AG04450 (cell line): ENCODE measurements around the gene EGLN3. TPM values are rescaled to one million over a fixed set of nuclear protein-coding genes. Genes with fewer than 3 reads are reported as not detected.

ENCODE experiments used
- CTCF ChIA-PET: fragments of 300-600, 350-600 bp; formaldehyde crosslinking; extraction: SDS; loops from one replicate; lab custom pipeline; 2022; ENCODE audit warnings: antibody characterized with exemption, inconsistent platforms; lab: Charles Lee
- POLR2A ChIA-PET: fragments of 350-600 bp; formaldehyde crosslinking; extraction: SDS; loops from one replicate; lab custom pipeline; 2021; ENCODE audit warnings: antibody characterized with exemption, inconsistent platforms; lab: Yijun Ruan, JAX
- DNase-seq: peaks from one replicate; pipeline ENCODE4 v3.0.0-alpha.2; 2011; ENCODE audit warnings: low read depth, low spot score
- H3K27ac ChIP-seq: one replicate; pipeline ENCODE4 v1.5.1; 2012; ENCODE audit warnings: low read depth, low read length, control low read depth
- H3K27me3 ChIP-seq: one replicate; pipeline ENCODE4 v1.6.0; 2012; ENCODE audit warnings: low read length; ENCODE audit not compliant: control insufficient read depth, insufficient read depth
- H3K4me3 ChIP-seq: 2 replicates; pipeline ENCODE4 v1.5.1; 2011; ENCODE audit warnings: mild to moderate bottlenecking, low read depth, low read length, control low read depth
- H3K9me3 ChIP-seq: 2 replicates; pipeline ENCODE4 v1.5.1; 2012; ENCODE audit warnings: low read length; ENCODE audit not compliant: control insufficient read depth, insufficient read depth
- polyA minus RNA-seq: library from RNA; depleted of rRNA, polyadenylated mRNA; stranded (reverse); fragments of >200 nt; gene quantifications from 2 replicates; pipeline ENCODE4 v1.2.3, GENCODE V29; 2011; rRNA and poly(A)+ RNA removed
- polyA plus RNA-seq: library from polyadenylated mRNA; depleted of rRNA; stranded (reverse); fragments of >200 nt; gene quantifications from 2 replicates; pipeline ENCODE4 v1.2.3, GENCODE V29; 2011; rRNA removed
- TF ChIP-seq, protein P1 (sequence below): IDR thresholded peaks from 2 replicates; pipeline ENCODE4 v1.5.1; 2011; ENCODE audit warnings: low read depth, low read length, control low read depth, inconsistent platforms

Gene EGLN3
- polyA plus RNA-seq (0.04 TPM in 1 of 2 replicates, not detected in the other), polyA minus RNA-seq (not detected in 2 replicates)

DNA sequence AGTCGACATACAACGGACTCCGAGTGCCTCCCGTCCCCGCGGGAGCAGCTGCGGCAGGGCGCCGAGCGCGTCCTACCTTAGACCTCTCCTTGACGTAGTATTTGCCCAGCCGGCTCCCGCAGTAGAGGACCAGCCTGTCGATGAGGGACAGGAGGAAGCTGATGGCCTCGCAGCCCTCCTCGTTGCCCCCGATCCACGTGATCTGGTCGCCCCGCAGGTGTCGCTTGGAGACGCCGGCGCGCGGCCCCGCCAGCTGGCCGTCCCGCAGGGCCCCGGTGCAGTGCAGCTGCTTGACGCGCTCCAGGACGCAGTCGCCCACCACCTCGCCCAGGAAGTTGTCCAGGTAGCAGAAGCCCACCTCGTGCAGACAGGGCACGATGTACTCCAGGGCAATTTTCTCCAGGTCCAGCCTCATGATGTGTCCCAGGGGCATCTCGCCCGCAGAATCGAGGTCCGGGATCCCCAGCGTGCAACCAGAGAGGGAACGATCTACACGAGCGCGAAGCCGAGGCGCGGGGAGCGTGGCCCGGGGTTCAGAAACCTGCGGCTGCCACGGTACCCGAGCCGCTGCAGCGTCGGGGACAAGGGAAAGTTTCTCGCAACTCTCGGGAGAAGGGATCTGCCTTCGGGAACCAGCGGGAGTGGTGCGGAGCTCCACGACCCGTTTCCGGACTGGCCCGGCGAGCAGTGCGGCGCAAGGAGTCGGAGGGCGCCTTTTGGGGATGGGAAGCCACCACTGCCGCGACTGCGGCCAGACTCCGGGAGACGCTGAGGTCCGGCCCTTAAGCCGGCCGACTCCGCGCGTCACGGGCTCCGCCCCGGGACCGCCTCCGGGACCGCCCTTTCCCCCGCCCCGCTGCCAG, at the start of gene EGLN3:
TSS of gene EGLN3 (minus strand) at position 755 of the 863 bp plus-strand sequence. CDS start at position 433, 322 bp downstream.
- peaks cover 23% of the 10 kb centered on the region for H3K27me3 ChIP-seq
- ChIA-PET POLR2A (no interaction called here), CTCF (interaction anchor here (1.0 kb wide), 1 partner anchor 9 kb away, joined by 5 read pairs; no protein-coding TSS in a partner anchor)
- peak; percentile 3 for DNase-seq
- H3K9me3 ChIP-seq: peaks cover 5% of the 10 kb centered on the region
- H3K27ac ChIP-seq: no peak within 1 kb of the TSS
- peak within 1 kb of the TSS; percentile 63 for H3K4me3 ChIP-seq
- TF ChIP-seq, protein P1, sequence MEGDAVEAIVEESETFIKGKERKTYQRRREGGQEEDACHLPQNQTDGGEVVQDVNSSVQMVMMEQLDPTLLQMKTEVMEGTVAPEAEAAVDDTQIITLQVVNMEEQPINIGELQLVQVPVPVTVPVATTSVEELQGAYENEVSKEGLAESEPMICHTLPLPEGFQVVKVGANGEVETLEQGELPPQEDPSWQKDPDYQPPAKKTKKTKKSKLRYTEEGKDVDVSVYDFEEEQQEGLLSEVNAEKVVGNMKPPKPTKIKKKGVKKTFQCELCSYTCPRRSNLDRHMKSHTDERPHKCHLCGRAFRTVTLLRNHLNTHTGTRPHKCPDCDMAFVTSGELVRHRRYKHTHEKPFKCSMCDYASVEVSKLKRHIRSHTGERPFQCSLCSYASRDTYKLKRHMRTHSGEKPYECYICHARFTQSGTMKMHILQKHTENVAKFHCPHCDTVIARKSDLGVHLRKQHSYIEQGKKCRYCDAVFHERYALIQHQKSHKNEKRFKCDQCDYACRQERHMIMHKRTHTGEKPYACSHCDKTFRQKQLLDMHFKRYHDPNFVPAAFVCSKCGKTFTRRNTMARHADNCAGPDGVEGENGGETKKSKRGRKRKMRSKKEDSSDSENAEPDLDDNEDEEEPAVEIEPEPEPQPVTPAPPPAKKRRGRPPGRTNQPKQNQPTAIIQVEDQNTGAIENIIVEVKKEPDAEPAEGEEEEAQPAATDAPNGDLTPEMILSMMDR: no peak

DNA sequence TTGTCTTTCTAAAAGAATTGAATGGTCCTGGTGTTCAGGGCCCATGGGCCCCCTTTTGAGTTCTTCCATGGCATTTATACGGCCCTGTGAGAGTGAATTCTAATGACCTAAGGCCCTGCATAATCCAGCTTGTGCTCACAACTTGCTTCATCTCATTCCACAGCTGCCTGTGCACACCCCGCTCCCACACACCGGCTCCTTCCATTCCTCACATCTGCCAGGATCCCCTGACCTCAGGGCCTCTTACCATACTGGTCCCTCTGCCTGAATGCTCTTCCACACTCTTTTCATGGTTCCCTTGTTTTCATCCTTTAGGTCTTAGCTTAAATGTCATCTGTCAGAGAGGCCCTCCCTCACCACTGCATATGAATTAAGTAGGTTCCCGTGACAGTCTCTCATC, 49.5 kb upstream of the EGLN3 start:
- no peak for DNase-seq
- no peak overlapping the region for H3K4me3 ChIP-seq
- H3K27ac ChIP-seq: no peak overlapping the region
- H3K9me3 ChIP-seq: no peaks in the 10 kb centered on the region
- CTCF ChIA-PET: interaction anchor here (0.6 kb wide), 2 partner anchors 86 to 228 kb away, joined by 3 read pairs; no protein-coding TSS in a partner anchor
- TF ChIP-seq, protein P1: no peak
- H3K27me3 ChIP-seq: peaks cover 2% of the 10 kb centered on the region
- POLR2A ChIA-PET: no interaction called here

DNA sequence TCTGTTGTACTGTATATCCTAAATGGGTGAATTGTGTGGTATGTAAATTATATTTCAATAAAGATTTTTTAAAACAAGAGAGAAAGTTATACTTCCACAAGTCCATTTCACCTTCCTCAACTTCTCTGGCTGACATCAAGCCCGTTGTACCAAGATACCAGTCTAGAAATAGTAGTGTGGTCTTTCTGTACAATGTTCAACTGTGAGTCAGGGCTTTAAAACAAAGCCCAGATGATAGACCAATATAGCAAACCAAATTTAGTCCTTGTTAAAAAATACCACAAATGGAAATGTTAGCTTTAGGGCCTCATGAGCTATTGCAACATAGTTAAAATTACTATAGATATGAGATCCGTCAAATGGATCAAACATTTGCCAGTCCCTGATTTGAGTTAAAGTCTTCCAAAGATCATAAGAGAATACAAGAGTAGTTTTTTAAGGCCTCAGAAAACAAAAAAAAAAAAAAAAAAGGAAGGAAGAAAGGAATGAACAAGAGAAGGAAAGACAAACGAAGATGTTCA, 49.0 kb upstream of the EGLN3 start:
- TF ChIP-seq, protein P1: no peak
- H3K27me3 ChIP-seq: peaks cover 2% of the 10 kb centered on the region
- no peak overlapping the region for H3K4me3 ChIP-seq
- H3K27ac ChIP-seq: no peak overlapping the region
- H3K9me3 ChIP-seq: no peaks in the 10 kb centered on the region
- POLR2A ChIA-PET: no interaction called here
- CTCF ChIA-PET: interaction anchor here (0.6 kb wide), 1 partner anchor 85 kb away, joined by 3 read pairs; no protein-coding TSS in a partner anchor
- no peak for DNase-seq

DNA sequence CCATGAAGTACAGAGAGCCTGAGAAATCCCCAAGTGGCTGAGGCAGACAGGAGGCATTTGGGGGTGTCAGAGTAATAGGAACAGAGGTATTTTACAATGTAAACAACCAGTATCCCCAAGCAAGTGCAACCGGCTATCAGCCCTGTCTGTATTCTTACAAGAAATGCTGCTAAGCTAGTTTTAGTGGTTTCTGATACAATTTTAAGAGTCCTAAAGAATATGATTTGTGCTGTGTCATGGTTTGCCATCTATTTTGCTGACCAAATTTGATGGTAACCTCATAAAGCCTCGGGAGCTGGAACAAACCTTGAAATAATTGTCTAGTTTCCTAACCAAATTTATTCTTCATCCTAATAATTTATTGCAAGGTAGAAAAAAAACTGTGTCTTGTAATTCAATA, 46.7 kb upstream of the EGLN3 start:
- ChIA-PET CTCF (no interaction called here), POLR2A (no interaction called here)
- H3K9me3 ChIP-seq: no peaks in the 10 kb centered on the region

More for the DNA sequence above, 46.7 kb upstream of the EGLN3 start:
- TF ChIP-seq, protein P1: no peak
- peaks cover 2% of the 10 kb centered on the region for H3K27me3 ChIP-seq
- H3K27ac ChIP-seq: no peak overlapping the region
- no peak for DNase-seq
- H3K4me3 ChIP-seq: no peak overlapping the region
